Left hindlimb (tissue), 1 donor: Measurements from ENCODE around the gene ARMCX6.
"Not testable (repeated sequence)": the region's sequence is repeated elsewhere in the genome, so short reads cannot be mapped to it uniquely, and the experiment has no call there.

Source experiments
- DNase-seq: peaks from one replicate; pipeline ENCODE4 v3.0.0-alpha.2; 2018

Gene ARMCX6

DNA sequence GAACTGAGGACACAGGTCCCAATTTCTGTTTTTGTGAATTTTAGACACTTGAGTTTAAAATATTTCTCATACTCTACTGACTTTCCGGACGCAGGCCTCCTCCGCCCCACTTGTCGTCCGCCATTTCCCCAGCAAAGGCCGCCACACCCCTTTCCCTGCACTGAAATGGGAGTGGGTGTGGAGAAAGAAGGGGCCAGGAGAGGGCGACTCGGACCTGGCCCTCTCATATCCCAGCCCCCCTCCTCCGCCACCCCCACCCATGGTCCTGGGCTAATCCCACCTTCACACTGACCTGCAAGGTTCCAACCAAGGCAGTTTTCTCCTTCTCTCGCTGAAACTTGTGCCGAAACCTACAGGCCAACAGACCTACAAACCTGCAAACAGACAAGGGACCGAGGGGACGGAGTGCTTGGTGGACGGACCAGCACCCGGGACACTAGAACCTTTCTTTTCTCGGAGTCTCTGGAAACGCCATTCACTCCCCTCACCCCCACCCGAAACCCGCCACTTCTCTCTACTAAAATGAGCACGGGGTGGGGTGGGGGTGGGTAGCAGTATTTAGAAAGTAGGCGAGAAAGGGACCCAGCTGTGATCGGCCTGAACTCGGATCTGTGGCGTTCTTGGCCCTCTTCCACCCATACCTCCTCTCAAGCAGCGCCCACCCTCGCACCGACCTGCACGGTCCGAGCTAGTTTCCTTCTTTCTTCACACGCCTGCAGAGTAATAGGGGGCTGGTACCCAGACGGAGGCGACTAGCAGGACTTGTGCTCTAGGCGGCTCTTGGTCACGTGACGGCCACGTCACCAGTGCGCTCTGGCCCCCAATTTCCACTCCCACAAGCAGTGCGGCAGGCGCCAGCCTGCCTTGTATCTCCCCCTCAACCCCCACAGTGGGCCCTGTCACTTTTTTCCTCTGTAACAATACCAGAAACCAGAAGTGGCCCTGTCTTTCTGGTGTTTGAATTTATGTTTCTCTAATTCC lies at the start of gene ARMCX6:
TSS of gene ARMCX6 (minus strand) at position 790 of the 981 bp plus-strand sequence. CDS start 1,380 bp downstream, outside the sequence.
- DNase-seq, result peak; percentile 88

DNA sequence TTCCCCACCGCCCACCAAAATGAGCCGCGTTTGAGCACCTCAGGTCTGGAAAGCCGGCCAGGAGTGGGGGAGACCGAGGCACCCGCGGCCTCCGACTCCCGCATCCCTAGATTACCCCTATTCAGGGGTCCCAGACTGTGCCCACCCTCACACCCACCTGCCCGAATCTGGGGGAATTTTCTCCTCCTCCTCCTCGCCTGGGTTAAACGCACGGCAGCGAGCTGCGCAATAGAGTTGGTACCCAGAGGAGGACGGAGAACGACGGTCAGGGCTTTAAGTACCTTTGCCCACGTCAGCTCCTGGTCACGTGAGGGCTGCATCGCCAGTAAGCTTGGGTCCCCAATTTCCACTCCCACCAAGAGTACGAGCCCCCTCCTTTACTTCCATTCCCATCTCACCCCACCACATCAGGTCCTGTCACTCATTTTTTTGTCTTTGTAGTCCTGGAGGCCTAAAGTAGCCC lies 41.8 kb upstream of the ARMCX6 start, which contains the start of gene ARMCX2:
TSS of gene ARMCX2 (minus strand) at position 250 of the 463 bp plus-strand sequence. CDS start 2,262 bp downstream, outside the sequence.
- DNase-seq, result peak; percentile 77

DNA sequence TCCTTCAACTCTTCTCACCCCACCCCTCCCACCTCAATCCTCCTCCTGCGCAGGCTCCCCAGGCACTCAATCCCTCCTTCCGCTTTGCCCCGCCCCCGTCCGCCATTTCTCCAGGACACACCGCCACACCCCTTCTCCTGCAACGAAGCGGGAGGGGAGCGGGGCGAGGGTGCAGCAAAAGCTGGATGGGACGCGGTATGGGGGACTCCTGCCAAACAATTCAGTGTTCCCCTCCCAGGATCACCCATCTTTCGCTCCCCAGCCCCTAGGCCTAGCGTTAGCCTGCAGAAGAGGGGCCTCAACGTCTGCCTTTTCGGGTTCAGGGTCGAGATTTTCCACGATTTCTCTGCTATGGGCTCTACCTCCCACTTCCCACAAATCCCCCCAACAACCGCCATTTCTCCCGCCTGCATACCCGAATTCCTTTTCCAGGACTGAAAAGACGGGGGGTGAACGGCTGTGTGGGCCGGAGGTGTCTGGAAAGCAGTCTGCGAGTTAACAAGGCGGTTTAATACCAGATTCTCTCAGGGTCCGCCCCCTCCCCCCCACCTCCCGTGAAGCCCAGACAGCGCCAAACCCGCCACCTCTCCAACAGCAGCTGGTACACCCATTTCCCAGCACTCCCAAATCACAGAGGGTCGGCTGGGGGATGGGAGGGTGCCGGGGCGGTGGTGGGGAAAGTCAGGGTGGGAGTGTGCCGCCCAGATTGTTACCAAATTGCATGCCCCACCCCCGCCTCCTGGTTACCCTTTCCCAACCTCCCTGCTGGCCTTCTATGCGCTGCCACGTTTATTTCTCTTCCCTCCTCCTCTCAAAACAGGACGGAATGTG lies 41.1 kb upstream of the ARMCX6 start:
- peak; percentile 80 for DNase-seq

DNA sequence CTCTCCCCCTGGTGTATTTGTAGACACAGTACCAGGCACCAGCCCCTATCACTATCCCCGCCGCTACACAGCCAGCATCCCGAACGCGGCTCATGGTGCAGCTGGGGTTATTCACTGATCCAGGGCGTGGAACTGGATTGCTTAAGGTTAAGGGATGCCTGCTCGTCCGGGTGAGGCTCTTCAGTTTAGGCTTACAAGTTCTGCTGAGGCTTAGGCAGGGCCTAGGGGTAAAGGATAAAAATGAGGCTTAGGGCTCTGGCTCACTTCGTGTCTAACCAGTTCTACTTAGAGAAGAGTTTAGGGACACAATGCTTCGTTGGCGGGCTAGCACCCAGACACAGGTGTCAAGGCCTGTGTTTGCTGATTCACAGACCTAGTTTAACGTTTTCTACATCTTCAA lies 39.7 kb upstream of the ARMCX6 start:
- DNase-seq, result no peak

DNA sequence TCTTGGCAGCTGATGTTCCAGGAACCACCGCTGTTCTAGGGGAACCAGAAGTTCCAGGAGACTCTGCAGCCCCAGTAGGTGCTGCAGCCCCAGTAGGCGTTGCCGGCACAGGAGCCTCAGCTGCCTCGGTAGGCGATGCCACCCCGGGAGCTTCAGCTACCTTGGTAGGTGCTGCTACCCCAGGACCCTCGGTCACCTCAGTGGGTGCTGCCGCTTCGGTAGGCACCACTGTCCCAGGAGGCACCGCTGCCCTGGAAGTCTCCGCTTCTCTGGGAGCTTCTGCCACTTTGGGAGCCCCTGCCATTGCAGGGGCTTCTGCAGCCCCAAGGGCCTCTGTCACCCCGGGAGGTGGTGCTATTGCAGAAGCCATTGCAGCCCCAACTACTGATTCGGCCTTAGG lies 39.0 kb upstream of the ARMCX6 start:
- DNase-seq, result no peak

DNA sequence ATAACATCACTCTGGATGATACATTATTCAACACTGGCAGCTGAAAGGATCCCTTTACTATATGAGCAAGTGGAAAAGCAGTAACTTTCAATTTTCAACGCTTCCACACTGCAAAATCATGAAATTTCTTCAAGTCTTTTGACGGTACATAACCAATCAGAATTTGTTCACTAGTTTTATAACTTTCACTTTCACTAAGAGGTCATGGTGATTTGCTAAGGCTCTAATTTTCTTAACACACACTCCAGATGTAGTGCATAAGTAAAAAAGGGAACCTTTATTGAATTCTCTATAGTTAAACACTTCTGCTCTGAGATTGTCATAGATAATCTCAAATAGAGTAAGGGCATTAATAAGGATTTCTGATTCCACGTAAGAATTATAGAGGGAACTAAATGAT lies 37.7 kb upstream of the ARMCX6 start:
- DNase-seq, result no peak

DNA sequence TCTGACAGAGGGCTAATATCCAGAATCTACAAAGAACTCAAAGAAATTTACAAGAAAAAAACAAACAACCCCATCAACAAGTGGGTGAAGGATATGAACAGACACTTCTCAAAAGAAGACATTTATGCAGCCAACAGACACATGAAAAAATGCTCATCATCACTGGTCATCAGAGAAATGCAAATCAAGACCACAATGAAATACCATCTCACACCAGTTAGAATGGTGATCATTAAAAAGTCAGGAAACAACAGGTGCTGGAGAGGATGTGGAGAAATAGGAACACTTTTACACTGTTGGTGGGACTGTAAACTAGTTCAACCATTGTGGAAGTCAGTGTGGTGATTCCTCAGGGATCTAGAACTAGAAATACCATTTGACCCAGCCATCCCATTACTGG lies 29.9 kb upstream of the ARMCX6 start:
- DNase-seq, result not testable (repeated sequence)

DNA sequence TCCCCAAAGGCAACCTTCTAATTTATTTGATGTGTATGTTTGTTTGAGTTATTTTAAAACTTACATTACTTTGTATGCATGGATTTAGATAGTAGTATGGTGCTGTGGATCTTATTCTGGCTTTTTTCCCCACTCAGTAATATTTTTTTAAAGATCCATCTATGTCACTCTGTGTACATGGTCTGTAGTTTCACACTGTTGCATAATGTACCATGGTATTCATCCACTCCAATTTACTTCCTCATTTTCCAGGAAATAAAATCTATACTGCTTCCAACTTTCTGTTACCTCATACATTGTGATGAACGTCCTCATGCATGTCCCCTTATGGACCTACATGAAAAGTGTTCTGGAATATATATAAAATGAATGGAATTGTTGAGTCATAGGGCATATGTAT lies 24.3 kb upstream of the ARMCX6 start:
- DNase-seq, result no peak

DNA sequence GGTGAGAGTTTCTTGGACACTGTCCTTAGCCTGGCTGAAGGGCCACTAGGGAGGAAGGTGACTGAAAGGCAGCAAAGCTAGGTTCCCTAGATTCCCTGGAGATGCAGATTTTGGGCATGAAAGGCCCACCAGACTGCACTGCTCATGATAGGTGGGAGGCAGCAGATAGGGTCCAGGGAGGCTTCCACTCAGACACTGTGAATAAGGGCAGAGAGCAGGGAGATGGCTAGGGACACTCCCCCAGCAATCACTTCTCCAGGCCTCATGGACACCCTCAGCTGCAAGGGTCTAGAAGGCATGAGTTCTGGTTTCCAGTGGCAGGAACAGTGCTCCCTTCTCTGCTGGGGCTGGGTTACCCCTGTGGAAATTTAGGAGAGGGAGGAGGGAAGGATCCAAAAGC lies 21.8 kb upstream of the ARMCX6 start:
- no peak for DNase-seq

DNA sequence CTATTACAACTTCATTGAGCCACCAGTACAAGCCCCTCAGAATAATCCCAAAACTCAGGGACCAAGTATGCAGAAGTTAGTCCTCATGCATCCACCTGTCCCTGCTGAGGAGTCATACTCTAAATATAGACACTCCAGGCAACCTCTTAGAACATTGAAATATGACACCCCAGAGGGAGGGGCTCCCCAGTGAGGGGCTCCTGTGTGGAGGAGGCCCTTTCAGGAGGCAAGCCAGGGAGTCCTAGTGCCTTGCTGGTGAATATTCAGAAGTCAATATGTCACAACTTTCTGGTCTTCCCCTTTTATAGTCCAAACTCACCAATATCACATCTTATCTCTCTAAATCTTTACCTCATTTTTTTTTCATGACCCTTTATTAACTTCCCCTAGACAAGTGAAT lies 1.6 kb upstream of the ARMCX6 start:
- DNase-seq, result peak; percentile 24

DNA sequence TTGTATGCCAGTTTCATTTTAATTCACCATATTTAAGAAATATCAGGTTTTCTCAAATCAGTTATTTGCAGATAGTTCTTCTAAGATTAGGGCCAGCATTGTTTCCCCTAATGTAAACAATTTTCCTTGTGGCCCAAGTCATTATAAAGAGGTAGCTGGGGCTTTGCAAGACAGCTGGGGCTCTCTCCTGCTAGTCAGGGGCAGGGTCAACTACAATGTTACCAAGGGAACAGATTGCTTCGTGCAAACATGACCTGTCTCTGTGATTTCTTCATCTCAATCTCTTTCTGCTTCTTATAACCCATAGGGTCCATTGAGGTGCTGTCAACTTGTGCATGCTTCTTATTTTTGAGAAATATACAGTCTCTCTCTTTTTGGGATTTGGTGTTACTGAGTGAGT lies 12.1 kb downstream of the ARMCX6 start:
- no peak for DNase-seq

DNA sequence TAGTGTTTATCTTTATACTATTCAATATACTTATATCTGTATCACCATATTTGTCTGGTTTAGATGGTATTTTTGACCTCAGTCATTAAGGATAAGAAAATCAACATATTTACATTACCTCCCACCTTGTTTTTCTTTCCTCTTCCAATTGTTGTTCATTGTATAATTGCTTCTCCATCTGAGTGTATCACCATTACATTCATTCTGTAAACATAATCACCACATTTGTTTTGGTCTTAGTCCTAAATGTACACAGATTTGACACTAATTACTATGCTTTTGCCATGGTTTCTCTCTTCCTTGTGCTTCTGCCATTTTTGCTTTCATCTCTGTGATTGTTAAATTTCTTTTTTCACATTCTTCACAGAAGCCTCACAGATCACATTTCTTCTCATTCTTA lies 12.7 kb downstream of the ARMCX6 start:
- DNase-seq, result no peak

DNA sequence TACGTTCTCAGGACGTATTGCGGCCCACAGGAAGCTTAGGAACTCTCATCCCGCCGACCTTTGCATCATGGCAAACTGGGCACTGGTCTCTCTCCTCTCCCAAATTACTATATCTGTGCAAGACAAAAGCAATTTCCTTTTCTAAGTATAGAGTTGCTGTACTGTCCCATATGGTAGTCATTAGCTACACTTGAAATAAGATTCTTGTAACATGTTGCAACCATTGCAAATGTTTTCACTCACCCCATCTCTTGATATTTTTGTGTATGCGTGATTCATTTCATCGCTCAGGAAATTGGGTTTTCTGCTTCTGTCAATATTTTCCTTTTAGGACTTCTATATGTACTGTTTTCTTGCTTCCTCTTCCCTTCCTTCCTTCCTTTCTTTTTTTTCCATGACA lies 15.7 kb downstream of the ARMCX6 start:
- DNase-seq, result no peak

DNA sequence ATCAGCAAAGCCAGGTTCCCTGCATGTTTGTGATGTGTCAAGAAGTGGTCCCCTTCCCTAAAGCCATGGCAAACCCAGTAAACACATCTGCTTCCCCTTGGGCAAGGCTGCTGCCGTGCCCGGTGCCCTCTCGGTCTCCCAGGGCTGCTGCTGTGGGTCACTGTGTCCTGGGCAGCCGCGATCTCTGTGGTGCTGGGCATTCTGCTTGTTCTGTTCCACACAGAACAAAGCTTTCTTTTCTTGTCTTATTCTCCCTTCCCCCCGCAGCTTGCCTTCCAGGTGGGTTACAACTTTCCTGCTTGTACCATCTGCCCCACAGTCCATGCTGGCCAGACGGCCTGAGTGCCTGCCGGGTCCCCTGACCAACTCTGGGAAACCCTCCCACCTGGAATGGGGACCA lies 18.2 kb downstream of the ARMCX6 start:
- DNase-seq, result not testable (repeated sequence)

DNA sequence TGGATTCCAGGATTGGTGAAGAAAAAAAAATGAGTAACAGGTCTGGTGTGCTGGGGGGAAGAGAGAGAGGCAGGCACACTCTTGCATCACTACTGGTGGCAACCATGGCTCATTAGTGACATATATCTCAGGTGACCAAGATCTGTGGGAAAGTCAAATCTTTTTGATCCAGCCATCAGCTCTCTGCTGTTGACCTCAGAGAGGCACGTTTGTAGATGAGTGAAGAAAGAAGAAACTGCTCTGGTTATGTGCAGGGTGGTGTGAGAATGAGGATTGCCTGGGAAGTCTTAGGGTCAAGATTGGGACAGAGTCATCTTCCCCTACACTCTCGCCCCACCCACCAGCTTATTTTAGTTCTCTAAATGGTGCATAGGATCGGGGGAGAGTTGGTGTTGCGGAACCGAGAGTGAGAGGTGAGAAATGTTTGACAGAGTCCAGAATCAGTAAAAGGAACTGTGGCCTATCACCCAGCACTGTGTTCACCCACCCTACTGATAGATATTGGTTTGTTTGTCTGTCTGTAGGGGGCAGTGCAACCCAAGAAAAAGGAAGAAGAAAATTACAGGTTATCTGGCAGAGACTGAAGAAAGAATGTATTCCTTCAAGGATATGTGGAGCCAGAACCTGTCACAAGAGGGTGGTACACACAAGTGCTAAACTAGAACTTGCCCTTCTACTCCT lies 21.9 kb downstream of the ARMCX6 start:
- DNase-seq, result peak; percentile 32
